H1 (cell line): ENCODE measurements around the gene LRCH3. TPM values are rescaled to one million over a fixed set of nuclear protein-coding genes. Genes with fewer than 3 reads are reported as not detected.

Experiments used
- CREB1 ChIP-seq: IDR thresholded peaks from 2 replicates; pipeline ENCODE4 v1.6.1; 2012; ENCODE audit warnings: inconsistent platforms
- EGR1 ChIP-seq: IDR thresholded peaks from 2 replicates; pipeline ENCODE4 v1.6.1; 2011; ENCODE audit warnings: low read depth, low read length, borderline replicate concordance
- KDM1A ChIP-seq: fragments of 200-600, 300-600 bp; sonication (generic); IDR thresholded peaks from 2 replicates; pipeline ENCODE4 v1.7.1; 2016; ENCODE audit warnings: mild to moderate bottlenecking, low read length, borderline replicate concordance
- SAP30 ChIP-seq: fragments of 300-600 bp; sonication (generic); IDR thresholded peaks from 2 replicates; pipeline ENCODE4 v1.7.1; 2012; ENCODE audit warnings: low read length, moderate library complexity, mild to moderate bottlenecking, inconsistent platforms; ENCODE audit not compliant: insufficient read depth, insufficient replicate concordance
- TAF7 ChIP-seq: optimal IDR thresholded peaks from 2 replicates; pipeline ENCODE3; 2011; ENCODE audit warnings: low read depth, mild to moderate bottlenecking, inconsistent platforms, low read length, moderate library complexity, borderline replicate concordance
- polyA plus RNA-seq, 7 experiments: library from polyadenylated mRNA; depleted of rRNA in 3 of 7; stranded (reverse) in 5 of 7; unstranded in 2 of 7; fragments of >200 nt in 5 of 7; fragments of 200-250 nt in 2 of 7; gene quantifications; 1 replicate in 5 of 7; 2 replicates in 1 of 7; 4 replicates in 1 of 7; pipeline versions ENCODE4 v1.2.1 to v1.2.3, GENCODE V29; 2011 to 2013; ENCODE audit warnings: missing spikeins in 2 of 7, mixed read lengths in 2 of 7
- total RNA-seq: library from RNA; stranded (reverse); fragmentation: NEBNext Ultra II Directional; extraction: Animal tissue kit (Norgen Biotek cat#: 25700); gene quantifications from 2 replicates; pipeline ENCODE4 v1.2.1, GENCODE V29; 2021

Gene LRCH3
- total and polyA plus RNA-seq, 2 of the 8 experiments (the other 6 are each of a cell fraction or from before 2014, with no cell fraction given): 58.4 to 66.0 TPM

DNA sequence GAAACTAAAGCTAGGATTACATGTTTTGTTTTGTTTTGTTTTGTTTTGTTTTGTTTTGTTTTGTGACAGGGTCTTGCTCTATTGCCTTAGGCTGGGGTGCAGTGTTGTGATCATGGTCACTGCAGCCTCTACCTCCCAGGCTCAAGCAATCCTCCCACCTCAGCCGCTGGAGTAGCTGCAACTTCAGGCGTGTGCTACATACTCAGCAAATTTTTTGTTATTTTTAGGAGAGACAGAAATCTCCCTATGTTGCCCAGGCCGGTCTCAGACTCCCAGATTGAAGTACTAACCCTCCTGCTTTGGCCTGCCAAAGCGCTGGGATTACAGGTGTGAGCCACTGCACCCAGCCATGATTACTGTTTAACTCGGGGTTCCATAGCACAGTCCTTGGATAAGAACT is 50.7 kb downstream of the LRCH3 start (continued):
- TF ChIP-seq KDM1A (no peak), TAF7 (no peak), EGR1 (no peak), CREB1 (no peak), SAP30 (no peak)
- TF ChIP-seq, all 59 proteins: peak for 0
